ENCODE results near the gene NOTUM.

Gene NOTUM

GRCh38 chr17:81952792-81953228 lies 8.2 kb downstream of the NOTUM start:
- no peaks in the 10 kb centered on the region for H3K9me3 ChIP-seq (ENCODE audit: insufficient read depth, low read length)
- peak overlapping the region; percentile 32 for H3K9ac ChIP-seq (ENCODE audit: insufficient read length, low read depth)
- H3K4me3 ChIP-seq (ENCODE audit: insufficient read length, low read depth): no peak overlapping the region
- TF ChIP-seq ZNF274 (IDR thresholded peaks at IDR 0.05; ENCODE audit: low read depth, low read length): no peak
- TF ChIP-seq SUZ12 (IDR thresholded peaks at IDR 0.05; ENCODE audit: extremely low read depth, insufficient read depth, insufficient read length): no peak
- H3K36me3 ChIP-seq (ENCODE audit: insufficient read depth, insufficient read length, low read length): peaks cover 4% of the 10 kb centered on the region
- peaks cover 12% of the 10 kb centered on the region for H3K4me1 ChIP-seq (ENCODE audit: insufficient read depth, insufficient read length)
- peaks cover 1% of the 10 kb centered on the region for H3K27me3 ChIP-seq (ENCODE audit: insufficient read depth, insufficient read length)
- DNase-seq (ENCODE audit: low read depth, low spot score): no peak

- no peaks in the 10 kb centered on the region for H3K27me3 ChIP-seq (ENCODE audit: insufficient read depth, insufficient read length)
- H3K36me3 ChIP-seq (ENCODE audit: insufficient read depth, insufficient read length, low read length): peaks cover 2% of the 10 kb centered on the region
- DNase-seq (ENCODE audit: low read depth, low spot score): no peak
- TF ChIP-seq YY1 (IDR thresholded peaks at IDR 0.05; ENCODE audit: insufficient read depth, insufficient read length): no peak
- no peak for TF ChIP-seq SUZ12 (IDR thresholded peaks at IDR 0.05; ENCODE audit: extremely low read depth, insufficient read depth, insufficient read length)
- H3K9me3 ChIP-seq (ENCODE audit: insufficient read depth, low read length): no peaks in the 10 kb centered on the region
- peaks cover 13% of the 10 kb centered on the region for H3K4me1 ChIP-seq (ENCODE audit: insufficient read depth, insufficient read length)
- no peak overlapping the region for H3K4me3 ChIP-seq (ENCODE audit: insufficient read length, low read depth)
- H3K9ac ChIP-seq (ENCODE audit: insufficient read length, low read depth): no peak overlapping the region
These were observed 9.0 kb downstream of the NOTUM start for GRCh38 chr17:81951785-81952684.

GRCh38 chr17:81950501-81950900 lies 10.5 kb downstream of the NOTUM start:
- Histone ChIP-seq H3K9me3 (ENCODE audit: insufficient read depth, low read length) (no peaks in the 10 kb centered on the region), H3K9ac (ENCODE audit: insufficient read length, low read depth) (no peak overlapping the region), H3K36me3 (ENCODE audit: insufficient read depth, insufficient read length, low read length) (no peaks in the 10 kb centered on the region), H3K4me3 (ENCODE audit: insufficient read length, low read depth) (no peak overlapping the region), H3K27me3 (ENCODE audit: insufficient read depth, insufficient read length) (no peaks in the 10 kb centered on the region), H3K4me1 (ENCODE audit: insufficient read depth, insufficient read length) (peaks cover 10% of the 10 kb centered on the region)
- no peak for DNase-seq (ENCODE audit: low read depth, low spot score)
- TF ChIP-seq SUZ12 (IDR thresholded peaks at IDR 0.05; ENCODE audit: extremely low read depth, insufficient read depth, insufficient read length) (no peak), ZNF274 (IDR thresholded peaks at IDR 0.05; ENCODE audit: low read depth, low read length) (no peak), YY1 (IDR thresholded peaks at IDR 0.05; ENCODE audit: insufficient read depth, insufficient read length) (no peak)

GRCh38 chr17:81948635-81949378 lies 12.2 kb downstream of the NOTUM start:
- H3K27me3 ChIP-seq (ENCODE audit: insufficient read depth, insufficient read length): no peaks in the 10 kb centered on the region
- TF ChIP-seq YY1 (IDR thresholded peaks at IDR 0.05; ENCODE audit: insufficient read depth, insufficient read length) (no peak), ZNF274 (IDR thresholded peaks at IDR 0.05; ENCODE audit: low read depth, low read length) (no peak), SUZ12 (IDR thresholded peaks at IDR 0.05; ENCODE audit: extremely low read depth, insufficient read depth, insufficient read length) (no peak)
- H3K9me3 ChIP-seq (ENCODE audit: insufficient read depth, low read length): no peaks in the 10 kb centered on the region
- no peak for DNase-seq (ENCODE audit: low read depth, low spot score)
- H3K4me1 ChIP-seq (ENCODE audit: insufficient read depth, insufficient read length): peaks cover 13% of the 10 kb centered on the region
- peak overlapping the region; percentile 18 for H3K9ac ChIP-seq (ENCODE audit: insufficient read length, low read depth)
- no peaks in the 10 kb centered on the region for H3K36me3 ChIP-seq (ENCODE audit: insufficient read depth, insufficient read length, low read length)
- no peak overlapping the region for H3K4me3 ChIP-seq (ENCODE audit: insufficient read length, low read depth)

GRCh38 chr17:81947189-81947588 lies 13.8 kb downstream of the NOTUM start, which contains the start of gene MYADML2:
Gene MYADML2 (minus strand): TSS chr17:81947233. CDS start chr17:81941741, 5,492 bp downstream.
- Histone ChIP-seq H3K4me1 (ENCODE audit: insufficient read depth, insufficient read length) (peaks cover 8% of the 10 kb centered on the region), H3K27me3 (ENCODE audit: insufficient read depth, insufficient read length) (no peaks in the 10 kb centered on the region), H3K36me3 (ENCODE audit: insufficient read depth, insufficient read length, low read length) (no peaks in the 10 kb centered on the region), H3K4me3 (ENCODE audit: insufficient read length, low read depth) (no peak within 1 kb of the TSS), H3K9me3 (ENCODE audit: insufficient read depth, low read length) (no peaks in the 10 kb centered on the region), H3K9ac (ENCODE audit: insufficient read length, low read depth) (no peak within 1 kb of the TSS)
- DNase-seq (ENCODE audit: low read depth, low spot score): no peak
- TF ChIP-seq SUZ12 (IDR thresholded peaks at IDR 0.05; ENCODE audit: extremely low read depth, insufficient read depth, insufficient read length) (no peak), ZNF274 (IDR thresholded peaks at IDR 0.05; ENCODE audit: low read depth, low read length) (no peak), YY1 (IDR thresholded peaks at IDR 0.05; ENCODE audit: insufficient read depth, insufficient read length) (no peak)

- Histone ChIP-seq H3K4me3 (ENCODE audit: insufficient read length, low read depth) (no peak overlapping the region), H3K27me3 (ENCODE audit: insufficient read depth, insufficient read length) (peaks cover 22% of the 10 kb centered on the region), H3K4me1 (ENCODE audit: insufficient read depth, insufficient read length) (peaks cover 18% of the 10 kb centered on the region), H3K9ac (ENCODE audit: insufficient read length, low read depth) (no peak overlapping the region), H3K9me3 (ENCODE audit: insufficient read depth, low read length) (no peaks in the 10 kb centered on the region), H3K36me3 (ENCODE audit: insufficient read depth, insufficient read length, low read length) (no peaks in the 10 kb centered on the region)
- no peak for DNase-seq (ENCODE audit: low read depth, low spot score)
- TF ChIP-seq ZNF274 (IDR thresholded peaks at IDR 0.05; ENCODE audit: low read depth, low read length) (no peak), SUZ12 (IDR thresholded peaks at IDR 0.05; ENCODE audit: extremely low read depth, insufficient read depth, insufficient read length) (no peak), YY1 (IDR thresholded peaks at IDR 0.05; ENCODE audit: insufficient read depth, insufficient read length) (no peak)
These were observed 16.1 kb downstream of the NOTUM start for GRCh38 chr17:81944858-81945257.

- peaks cover 41% of the 10 kb centered on the region for H3K27me3 ChIP-seq (ENCODE audit: insufficient read depth, insufficient read length)
- no peaks in the 10 kb centered on the region for H3K36me3 ChIP-seq (ENCODE audit: insufficient read depth, insufficient read length, low read length)
- TF ChIP-seq SUZ12 (IDR thresholded peaks at IDR 0.05; ENCODE audit: extremely low read depth, insufficient read depth, insufficient read length) (no peak), YY1 (IDR thresholded peaks at IDR 0.05; ENCODE audit: insufficient read depth, insufficient read length) (no peak), ZNF274 (IDR thresholded peaks at IDR 0.05; ENCODE audit: low read depth, low read length) (no peak)
- no peak for DNase-seq (ENCODE audit: low read depth, low spot score)
- no peak overlapping the region for H3K4me3 ChIP-seq (ENCODE audit: insufficient read length, low read depth)
- H3K4me1 ChIP-seq (ENCODE audit: insufficient read depth, insufficient read length): peaks cover 19% of the 10 kb centered on the region
- H3K9me3 ChIP-seq (ENCODE audit: insufficient read depth, low read length): no peaks in the 10 kb centered on the region
- no peak overlapping the region for H3K9ac ChIP-seq (ENCODE audit: insufficient read length, low read depth)
These were observed 18.8 kb downstream of the NOTUM start for GRCh38 chr17:81942167-81942553.

Measured in NT2/D1 (cell line).